HG03066 (cell line): ENCODE results near the gene AVEN.
"Not testable (repeated sequence)": the region's sequence is repeated elsewhere in the genome, so short reads cannot be mapped to it uniquely, and the experiment has no call there.

Experiments
- ATAC-seq: cut with Tn5 transposase; IDR thresholded peaks from one replicate; pipeline ENCODE4 v1.9.1; 2021; ENCODE audit warnings: low read depth; ENCODE audit not compliant: unreplicated experiment

Gene AVEN

DNA sequence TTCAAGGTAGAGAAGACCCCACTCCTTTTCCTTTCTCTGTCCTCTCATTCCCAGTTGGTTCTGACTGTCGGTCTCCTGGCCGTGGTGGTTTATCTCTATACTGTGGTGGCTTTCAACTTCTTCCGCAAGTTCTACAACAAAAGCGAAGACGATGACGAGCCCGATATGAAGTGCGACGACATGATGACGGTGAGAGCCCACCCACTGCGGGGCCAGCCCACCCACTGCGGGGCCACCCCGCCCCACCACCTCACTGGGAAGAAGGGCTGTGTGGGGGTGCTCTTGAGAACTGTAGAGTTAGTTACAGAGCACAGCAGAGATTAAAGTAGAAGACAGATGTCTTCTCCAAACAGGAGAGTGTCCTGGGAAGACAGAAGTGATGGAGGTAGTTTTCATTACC, 181.3 kb downstream of the AVEN start:
- ATAC-seq: no peak

DNA sequence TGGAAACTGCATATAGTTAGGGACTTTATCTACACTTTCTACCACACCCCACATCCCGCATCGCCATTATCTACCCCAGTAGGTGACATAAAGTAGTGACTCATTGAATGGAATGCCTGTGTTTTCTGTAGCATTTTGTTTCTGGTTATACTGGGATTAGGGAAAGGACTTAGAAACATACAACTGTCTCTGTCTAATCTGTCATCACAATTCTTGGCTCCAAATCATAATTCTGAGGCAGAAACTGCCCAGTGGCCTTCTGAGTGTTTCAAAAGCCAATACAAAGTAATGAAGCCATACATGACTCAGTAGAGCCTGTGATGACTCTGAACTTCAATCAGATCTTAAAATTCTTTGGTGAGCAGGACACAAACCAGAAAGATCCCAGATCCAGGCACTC, 186.4 kb downstream of the AVEN start:
- no peak for ATAC-seq

DNA sequence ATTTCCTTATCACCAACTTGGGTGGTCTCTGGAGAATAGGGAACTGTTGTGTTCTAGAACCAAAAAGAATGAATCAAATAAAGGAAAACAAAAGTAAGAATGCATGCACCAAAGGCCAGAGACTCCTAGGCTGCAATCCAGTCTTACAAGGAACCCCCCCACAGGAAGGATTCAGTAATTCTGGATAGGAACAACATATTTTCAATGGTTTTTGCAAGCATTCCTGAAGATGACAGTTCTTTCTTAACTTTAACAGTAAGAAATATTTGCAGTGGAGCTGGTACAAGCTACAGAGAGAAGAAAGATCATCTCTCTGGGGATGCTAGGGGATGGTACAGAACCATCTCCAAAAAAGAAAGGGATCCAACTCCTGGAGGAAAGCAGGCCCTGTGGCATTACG, 186.9 kb downstream of the AVEN start:
- ATAC-seq: no peak

DNA sequence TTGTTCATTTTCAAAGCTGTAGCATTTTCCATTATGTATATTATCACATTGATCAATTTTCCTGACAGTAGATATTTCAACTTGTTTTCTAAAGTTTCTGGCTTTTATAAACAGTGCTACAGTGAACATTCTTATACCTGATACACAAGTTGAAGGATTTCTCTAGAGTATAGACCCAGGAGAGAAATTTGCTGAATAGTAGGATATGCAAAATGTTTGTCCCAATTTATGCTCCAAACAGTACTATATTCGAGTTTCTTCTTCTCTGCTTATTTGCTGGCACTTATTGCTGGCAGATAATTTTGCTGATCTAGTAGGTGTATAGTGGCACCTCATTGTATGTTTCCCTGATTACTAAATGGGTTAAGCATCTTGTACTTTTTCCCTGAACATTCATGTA, 187.9 kb downstream of the AVEN start:
- ATAC-seq: no peak

DNA sequence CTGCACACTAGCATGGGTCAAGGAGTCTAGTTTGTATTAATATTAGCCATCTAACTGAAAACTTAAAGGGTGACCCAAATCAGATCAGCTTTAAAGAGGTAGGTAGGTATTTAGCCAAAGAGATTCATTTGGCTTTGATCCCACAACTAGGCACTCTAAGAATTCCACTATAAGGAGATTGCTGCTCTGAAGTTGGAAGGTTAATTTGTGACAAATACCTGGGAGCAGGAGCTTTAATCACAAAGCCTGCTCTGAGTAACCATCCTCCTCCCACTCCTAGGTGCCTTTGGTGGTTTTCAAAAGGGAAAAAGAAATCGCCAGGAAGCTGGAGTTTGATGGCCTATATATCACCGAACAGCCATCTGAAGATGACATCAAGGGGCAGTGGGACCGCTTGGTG, 191.0 kb downstream of the AVEN start:
- ATAC-seq: no peak

DNA sequence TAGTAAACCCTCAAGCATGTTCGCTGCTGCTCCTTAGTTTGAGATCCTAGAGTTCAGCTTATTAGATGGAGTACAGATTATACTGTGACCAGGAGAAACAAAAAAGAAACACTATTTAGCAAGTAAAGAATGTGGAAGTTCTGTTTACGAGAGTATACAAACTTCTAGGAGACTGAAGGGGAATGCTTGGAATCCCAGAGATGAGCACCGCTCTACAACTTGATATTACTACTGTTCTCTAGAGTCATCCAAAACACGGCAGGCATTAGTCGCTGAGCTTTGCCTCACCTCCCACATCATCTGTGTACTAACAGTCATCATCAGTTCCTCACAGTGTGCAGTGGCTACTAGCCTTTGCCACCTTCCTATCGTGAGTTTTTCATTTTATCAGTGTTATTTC, 192.1 kb downstream of the AVEN start:
- no peak for ATAC-seq

DNA sequence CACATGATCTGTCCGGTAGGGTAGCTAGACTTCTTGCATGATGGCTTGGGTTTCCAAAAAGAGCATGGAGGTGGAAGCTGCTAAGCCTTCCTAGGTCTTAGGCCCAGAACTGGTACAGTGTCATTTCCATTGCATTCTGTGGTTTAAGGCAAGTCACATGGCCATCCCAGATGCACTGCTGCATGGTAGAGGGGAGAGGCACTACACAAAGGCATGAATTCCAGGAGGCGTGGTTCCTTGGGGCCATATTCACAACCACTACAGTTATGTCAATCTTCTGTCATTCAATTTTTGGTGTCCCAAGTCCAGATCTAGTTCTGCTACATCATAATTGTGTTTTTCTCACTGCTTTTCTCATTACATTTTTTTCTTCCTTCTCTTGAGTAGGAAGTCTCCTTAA, 192.9 kb downstream of the AVEN start:
- ATAC-seq: no peak

DNA sequence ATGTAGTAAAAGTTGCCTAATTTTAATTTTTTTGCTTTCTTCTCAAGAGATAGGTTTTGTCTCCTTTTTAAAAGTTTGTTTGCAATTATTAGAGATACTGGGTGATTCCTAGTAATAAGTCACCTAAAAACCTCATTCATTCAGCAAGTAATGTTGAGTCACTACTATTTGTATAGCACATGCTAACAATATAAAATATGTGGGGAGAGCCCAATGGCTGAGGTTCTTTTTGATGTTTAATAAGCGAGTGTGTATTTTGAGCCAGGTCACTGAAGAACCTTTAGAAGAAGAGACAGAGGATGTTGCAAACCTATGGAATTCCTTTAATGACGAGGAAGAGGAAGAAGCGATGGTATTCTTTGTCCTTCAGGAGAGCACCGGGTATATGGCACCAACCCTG, 194.4 kb downstream of the AVEN start:
- no peak for ATAC-seq

DNA sequence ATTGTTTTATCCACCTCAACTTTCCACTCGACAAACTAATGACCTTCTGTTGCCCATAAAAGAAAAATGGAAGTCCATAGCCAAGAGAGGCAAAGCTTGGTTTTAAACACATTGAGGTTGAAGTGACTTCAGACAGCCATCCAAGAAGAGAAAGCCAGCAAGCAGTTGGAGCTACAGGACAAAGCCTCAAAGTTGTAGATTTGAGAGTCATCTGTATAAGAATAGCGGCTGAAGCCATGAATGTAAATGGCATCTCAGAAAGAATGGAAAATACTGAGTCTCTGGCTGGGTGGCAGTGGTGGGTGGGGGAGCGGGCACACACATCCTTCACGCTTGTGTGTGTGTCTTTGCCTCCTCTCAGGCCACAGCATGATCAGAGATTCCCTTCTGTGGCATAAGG, 194.8 kb downstream of the AVEN start:
- no peak for ATAC-seq

DNA sequence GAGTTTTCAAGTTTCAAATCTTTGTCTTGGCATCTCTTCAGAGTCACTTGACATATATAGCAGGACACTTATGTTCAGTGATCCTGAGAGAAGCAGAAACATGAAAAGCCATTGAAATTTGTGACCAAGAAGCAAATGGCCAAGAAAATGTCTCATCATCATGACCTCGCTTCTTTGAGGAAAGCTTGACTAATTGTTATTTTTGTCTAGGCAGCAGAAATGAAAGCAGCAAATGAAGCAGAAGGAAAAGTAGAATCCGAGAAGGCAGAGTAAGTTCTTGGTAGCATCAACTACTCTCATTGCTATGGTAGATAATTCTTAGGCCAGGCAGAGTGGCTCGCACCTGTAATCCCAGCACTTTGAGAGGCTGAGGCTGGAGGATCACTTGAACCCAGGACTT, 198.4 kb downstream of the AVEN start:
- ATAC-seq: no peak

DNA sequence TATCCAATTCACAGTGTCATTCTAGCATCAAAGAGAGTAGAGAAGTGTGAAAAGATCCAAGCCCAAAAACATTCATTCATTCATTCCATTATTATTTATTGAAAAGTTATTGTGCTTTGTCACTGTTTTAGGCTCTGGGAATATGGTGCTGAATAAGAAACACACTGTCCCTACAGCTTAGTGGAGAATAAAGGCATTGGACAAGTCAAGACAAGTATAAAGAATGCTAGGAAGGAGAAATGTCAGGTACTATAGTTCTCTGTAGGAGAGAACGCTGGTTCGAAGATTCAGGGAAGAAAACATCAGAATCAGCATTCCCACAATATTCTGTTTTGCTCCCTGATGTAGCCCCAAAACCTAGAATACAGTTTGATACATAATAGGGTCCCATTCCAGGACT, 199.5 kb downstream of the AVEN start:
- ATAC-seq: no peak

DNA sequence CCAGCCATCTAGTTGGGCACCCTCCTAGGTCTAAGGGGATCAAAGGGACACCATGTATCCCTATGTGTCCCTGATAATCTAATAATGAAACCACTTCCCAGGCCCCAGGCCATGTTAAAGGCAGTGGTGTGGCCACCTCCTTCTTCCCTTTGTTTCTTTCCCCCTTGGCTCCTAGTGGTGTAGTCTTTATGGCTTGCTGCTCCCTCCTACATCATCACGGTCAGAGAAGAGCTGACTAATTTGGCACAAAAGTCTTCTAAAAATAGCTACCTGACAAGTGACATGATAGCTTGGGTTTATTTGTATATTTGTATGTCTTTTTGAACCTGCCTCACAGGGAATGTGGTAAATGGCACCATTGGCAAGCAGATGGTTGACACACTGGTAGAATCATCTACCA, 201.7 kb downstream of the AVEN start:
- no peak for ATAC-seq

DNA sequence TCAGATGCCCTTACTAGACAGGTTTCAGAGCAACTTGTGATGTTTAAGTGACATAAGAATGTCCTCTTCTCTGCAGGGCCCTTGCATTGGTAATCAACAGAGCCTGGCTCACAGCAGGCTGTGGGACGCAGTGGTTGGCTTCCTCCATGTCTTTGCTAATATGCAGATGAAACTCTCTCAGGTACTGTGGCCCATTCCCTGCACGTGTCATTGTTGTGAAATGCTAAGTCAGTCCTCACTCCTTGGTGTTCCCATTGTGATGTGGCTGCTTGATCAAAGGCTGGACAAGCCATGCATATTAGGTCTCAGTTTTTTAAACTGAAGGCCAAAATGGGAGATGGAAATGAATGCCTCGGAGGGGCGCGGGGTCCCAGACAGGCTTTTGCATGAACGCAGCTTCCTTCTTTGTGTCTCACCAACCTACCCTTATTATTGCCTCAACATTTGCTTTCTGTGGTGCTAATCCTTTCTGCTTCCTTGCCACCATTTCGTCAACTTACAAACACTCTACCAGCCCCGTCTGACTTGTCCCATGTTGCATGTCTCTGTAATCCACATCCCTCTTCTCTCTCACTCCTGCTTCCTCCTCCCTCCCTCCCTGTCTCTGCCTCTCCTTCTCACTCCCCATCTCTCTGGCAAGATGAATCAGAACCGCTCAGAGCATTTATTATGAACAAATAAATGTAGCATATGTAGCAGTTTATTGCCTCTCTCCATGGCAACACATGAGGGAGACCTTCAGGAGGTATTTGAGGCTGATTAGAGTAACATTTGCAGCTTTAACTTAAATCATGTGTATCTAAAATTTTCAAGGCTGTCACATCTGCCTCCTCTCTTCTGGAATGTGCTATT, 203.9 kb downstream of the AVEN start:
- no peak for ATAC-seq

DNA sequence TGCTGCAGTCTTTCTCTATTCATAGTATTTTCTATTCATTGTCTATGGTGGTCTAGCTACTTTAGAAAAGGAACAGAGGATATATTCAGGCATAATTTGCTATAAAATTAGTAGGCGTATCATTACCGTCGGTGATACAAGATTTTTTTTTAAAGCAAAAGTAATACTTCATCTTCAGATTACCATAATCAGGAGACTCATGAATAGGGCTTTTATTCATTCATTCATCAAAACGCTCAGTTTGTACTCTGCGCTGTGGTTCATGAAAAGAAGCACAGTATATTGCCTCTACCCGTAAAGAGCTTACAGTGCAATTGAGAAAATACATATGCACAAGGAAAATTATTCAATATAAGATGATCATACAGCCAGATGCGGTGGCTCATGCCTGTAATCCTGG, 207.4 kb downstream of the AVEN start:
- no peak for ATAC-seq

DNA sequence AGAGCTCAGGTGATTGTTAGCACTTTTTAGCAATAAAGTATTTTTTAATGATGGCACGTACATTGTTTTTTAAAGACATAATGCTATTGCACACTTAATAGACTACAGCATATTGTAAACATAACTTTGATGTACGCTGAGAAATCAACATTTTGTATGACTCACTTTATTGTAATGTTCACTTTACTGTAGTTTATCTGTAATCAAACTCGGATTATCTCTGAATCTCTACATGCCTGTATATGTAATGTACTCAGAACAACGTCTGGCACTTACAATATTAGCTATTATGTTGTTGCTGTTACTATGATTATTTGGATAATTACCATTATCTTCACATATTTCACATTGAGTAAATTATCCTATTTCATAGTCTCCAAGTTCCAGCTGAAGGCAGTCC, 208.7 kb downstream of the AVEN start:
- ATAC-seq: no peak

DNA sequence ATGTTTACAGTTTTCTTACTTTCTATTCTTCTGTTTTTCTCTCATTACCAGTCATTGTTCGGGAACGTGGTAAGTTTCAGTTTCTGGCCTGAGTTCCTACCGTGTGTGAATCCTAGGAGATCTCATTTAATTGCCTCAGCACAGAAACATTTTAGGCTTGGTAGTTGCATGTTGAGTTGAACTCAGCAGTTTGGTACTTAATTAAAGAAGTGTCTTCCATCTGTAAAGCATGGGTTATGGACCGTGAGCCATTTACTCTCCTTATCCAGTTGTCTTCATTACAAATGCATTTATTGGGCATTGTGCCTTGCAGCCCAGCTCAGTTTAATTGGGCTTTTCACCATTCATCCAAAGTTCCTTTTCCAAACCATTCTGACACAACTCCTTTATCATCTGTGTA, 212.8 kb downstream of the AVEN start:
- ATAC-seq: no peak

DNA sequence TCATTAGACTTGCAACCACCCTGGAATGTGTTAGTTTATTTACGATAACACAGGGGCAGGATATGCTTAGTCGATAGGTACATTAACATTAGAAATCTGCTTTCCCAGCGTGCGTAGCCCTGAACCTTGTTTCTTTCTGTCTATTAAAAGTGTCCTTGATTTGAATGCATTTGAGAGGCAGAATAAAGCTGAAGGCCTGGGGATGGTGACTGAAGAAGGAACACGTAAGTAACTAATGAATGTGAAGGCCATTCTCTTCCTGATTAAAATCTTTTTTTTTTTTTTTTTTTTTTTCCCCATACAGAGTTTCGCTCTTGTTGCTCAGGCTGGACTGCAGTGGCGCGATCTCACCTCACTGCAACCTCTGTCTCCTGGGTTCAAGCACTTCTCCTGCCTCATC, 213.6 kb downstream of the AVEN start:
- ATAC-seq: no peak

DNA sequence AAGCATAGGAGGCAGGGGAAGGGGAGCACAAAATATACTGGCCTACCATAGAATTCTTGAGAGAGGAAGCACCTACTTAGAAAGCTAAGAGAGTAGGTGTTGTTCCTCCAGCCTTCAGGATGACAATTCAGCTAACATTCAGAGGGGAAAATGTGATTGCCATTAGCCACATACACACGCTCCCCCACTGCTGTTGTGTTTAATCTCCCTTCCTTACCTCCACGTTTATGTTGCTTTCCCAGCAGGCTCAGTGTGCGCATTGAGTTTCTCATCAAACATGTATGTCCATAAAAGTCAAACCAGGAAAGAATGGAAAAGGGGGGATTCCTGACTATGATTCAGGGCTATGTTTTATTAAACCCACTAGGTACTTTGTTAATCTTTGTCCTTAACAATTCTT, 215.9 kb downstream of the AVEN start:
- ATAC-seq: no peak

DNA sequence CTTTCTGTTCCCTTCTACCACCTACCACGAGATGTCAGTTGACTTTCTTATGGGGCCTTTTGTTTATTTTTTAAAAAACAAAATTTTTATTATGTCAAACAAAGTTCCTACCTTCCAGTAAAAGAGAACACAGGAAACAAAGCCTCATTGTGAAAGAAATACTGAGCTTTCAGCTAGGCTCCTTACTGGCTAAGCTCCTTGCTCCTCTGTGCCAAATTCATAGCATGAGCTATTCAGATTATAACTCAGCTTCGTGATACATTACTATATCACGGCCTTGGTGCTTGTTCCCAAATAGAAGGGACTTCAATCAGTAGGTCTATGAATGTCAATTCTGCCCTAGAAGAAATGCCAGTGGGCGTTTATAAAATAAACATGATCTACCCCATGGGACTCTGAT, 216.5 kb downstream of the AVEN start:
- ATAC-seq: no peak

DNA sequence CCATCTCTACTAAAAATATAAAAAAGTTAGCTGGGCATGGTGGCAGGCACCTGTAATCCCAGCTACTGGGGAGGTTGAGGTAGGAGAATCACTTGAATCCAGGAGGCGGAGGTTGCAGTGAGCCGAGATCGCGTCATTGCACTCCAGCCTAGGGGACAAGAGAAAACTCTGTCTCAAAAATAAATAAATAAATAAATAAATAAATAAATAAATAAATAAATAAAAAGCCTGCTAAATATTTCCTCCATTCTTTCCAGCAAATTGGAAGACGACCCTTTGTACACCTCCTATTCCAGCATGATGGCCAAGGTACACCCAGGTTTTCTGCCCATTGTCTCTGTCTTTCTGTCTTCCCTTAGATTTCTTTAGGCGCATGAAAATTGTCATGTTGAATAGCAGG, 219.5 kb downstream of the AVEN start:
- not testable (repeated sequence) for ATAC-seq
